Neural progenitor cell (in vitro differentiated cells): ENCODE measurements around the gene DRGX.

Experiments used
- EZH2 ChIP-seq: fragments of 200-600 bp; sonication (generic); IDR thresholded peaks from 2 replicates; pipeline ENCODE4 v1.6.1; 2017; ENCODE audit warnings: antibody characterized with exemption, mild to moderate bottlenecking, moderate library complexity
- EZH2phosphoT487 ChIP-seq: fragments of 200-600 bp; sonication (generic); IDR thresholded peaks from 2 replicates; pipeline ENCODE4 v1.6.1; 2017; ENCODE audit warnings: antibody characterized with exemption
- TF ChIP-seq, protein P1 (sequence below): fragments of 200-600 bp; sonication (generic); IDR thresholded peaks from 2 replicates; pipeline ENCODE4 v1.5.1; 2017; ENCODE audit warnings: antibody characterized with exemption, mild to moderate bottlenecking

DNA sequence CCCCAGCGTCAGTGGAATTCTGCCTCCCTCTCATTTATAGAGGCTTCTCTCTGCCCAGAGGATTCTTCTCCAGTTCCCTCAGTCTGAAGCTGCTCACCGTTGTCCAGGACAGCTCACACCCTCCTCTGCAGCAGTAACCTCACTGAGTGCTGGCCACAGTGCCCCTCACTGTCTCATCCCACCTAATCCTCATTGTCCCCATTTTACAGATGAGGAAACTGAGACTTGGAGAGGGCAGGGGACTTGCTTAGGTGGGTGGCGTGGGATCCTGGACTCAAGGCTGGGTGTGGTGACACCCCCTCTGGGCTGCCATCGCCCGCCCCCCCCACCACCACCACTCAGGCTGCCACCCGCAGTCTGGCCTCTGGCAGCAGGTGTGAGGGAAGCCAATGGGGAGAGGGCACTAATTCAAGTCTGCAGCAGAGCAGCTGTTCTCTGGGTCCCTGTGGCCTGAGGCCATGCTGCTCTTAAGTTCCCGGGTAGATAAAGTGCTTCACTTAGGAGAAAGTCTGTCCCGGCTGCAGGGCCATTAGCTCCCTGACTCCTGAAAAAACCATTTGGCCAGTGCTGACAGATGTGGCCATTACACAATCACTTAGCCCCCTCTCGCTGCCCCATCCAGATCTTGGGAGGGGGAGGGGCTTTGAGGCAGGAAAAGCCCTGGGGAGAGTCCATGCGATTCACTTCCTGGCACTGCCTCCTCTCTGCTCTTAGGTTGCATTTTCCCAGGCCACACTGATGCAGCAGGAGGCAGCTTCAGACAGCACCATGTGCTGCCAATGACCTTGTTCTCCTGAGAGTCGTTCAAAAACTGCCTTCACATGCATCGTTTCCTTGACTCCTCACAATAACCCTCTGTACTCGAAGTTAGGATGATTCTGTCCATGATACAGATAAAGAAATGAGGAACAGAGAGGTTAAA, 36.3 kb downstream of the DRGX start:
- TF ChIP-seq, protein P1, sequence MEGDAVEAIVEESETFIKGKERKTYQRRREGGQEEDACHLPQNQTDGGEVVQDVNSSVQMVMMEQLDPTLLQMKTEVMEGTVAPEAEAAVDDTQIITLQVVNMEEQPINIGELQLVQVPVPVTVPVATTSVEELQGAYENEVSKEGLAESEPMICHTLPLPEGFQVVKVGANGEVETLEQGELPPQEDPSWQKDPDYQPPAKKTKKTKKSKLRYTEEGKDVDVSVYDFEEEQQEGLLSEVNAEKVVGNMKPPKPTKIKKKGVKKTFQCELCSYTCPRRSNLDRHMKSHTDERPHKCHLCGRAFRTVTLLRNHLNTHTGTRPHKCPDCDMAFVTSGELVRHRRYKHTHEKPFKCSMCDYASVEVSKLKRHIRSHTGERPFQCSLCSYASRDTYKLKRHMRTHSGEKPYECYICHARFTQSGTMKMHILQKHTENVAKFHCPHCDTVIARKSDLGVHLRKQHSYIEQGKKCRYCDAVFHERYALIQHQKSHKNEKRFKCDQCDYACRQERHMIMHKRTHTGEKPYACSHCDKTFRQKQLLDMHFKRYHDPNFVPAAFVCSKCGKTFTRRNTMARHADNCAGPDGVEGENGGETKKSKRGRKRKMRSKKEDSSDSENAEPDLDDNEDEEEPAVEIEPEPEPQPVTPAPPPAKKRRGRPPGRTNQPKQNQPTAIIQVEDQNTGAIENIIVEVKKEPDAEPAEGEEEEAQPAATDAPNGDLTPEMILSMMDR = no peak
- no peak for TF ChIP-seq EZH2
- no peak for TF ChIP-seq EZH2phosphoT487
